Sigmoid colon (tissue), 4 donors: ENCODE results near the gene ZP2.

Experiments
- CTCF ChIP-seq, 4 experiments: fragments of 450-650 bp in 3 of 4; fragments of 200-600 bp in 1 of 4; IDR thresholded peaks; one replicate each; pipeline ENCODE4 v1.5.1; 2016 to 2019; ENCODE audit warnings: antibody characterized with exemption in 4 of 4, mild to moderate bottlenecking in 3 of 4, moderate library complexity in 2 of 4
- EP300 ChIP-seq, 4 donors: sonication (generic); formaldehyde crosslinking; IDR thresholded peaks; one replicate each; pipeline ENCODE4 v1.6.1; 2017; ENCODE audit warnings: antibody characterized with exemption in 4 of 4
- POLR2A ChIP-seq, 2 donors: fragments of 450-650 bp; IDR thresholded peaks; one replicate each; pipeline ENCODE4 v1.6.1; 2016; ENCODE audit warnings: antibody characterized with exemption in 2 of 2, mild to moderate bottlenecking in 2 of 2, moderate library complexity in 2 of 2
- POLR2AphosphoS5 ChIP-seq, 4 donors: sonication (generic); formaldehyde crosslinking; IDR thresholded peaks; one replicate each; pipeline ENCODE4 v1.6.1; 2017; ENCODE audit warnings: antibody characterized with exemption in 4 of 4

- TF ChIP-seq CTCF (IDR thresholded peaks at IDR 0.05) (no peak), POLR2A (IDR thresholded peaks at IDR 0.05) (peak in 1 of 2 donors; percentile 20), EP300 (IDR thresholded peaks at IDR 0.05) (no peak), POLR2AphosphoS5 (IDR thresholded peaks at IDR 0.05) (peak in 1 of 4 donors; percentile 9)
Measured at GRCh38 chr16:21233521-21234150, 22.3 kb upstream of the ZP2 start, which contains the start of gene ANKS4B.
